ENCODE data around the gene NDUFA3. TPM values are rescaled to one million over a fixed set of nuclear protein-coding genes. Genes with fewer than 3 reads are reported as not detected.

The NDUFA3 gene
- total and polyA plus RNA-seq, 8 donors, result 27.7 to 166 (median 50.5) TPM

DNA sequence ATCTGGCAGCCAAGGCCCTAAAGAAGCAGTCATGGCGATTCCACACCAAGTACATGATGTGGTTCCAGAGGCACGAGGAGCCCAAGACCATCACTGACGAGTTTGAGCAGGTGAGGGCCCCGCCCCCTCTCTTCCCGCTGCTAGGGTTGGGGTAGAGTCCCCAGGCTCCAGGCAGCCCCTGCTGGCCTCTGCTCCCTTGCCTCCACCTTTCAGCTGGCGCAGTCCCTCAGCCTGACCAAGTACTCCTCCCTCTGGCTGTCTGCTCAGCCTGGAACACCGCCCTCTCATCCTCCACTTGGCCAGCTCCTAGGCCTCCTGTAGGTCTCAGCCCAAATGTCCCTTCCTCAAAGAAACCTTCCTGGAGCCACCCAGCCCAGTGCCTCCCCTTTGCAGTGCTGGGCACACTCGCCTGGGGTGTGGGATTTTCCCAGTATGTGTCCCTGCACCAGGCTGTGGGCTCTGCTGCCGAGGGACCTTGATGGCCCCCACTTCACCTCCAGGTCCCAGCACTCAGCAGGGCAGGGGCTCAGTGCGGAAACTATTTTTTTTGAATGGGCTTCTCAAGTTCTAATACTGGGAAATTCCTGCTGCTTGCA is 51.2 kb downstream of the NDUFA3 start:
- Histone ChIP-seq H3K9me3 (no peaks in the 10 kb centered on the region), H3K27me3 (no peaks in the 10 kb centered on the region), H3K4me3 (no peak overlapping the region), H3K27ac (no peak overlapping the region), H3K4me1 (peaks cover 0 to 4% (median 4%) of the 10 kb centered on the region in 3 donors), H3K36me3 (peaks cover 8 to 71% (median 38%) of the 10 kb centered on the region in 3 donors)
- ATAC-seq (peak in 1 of 4 donors; percentile 11), DNase-seq (peak in 1 of 6 donors; percentile 47), FAIRE-seq (no peak)
- TF ChIP-seq, protein P1, sequence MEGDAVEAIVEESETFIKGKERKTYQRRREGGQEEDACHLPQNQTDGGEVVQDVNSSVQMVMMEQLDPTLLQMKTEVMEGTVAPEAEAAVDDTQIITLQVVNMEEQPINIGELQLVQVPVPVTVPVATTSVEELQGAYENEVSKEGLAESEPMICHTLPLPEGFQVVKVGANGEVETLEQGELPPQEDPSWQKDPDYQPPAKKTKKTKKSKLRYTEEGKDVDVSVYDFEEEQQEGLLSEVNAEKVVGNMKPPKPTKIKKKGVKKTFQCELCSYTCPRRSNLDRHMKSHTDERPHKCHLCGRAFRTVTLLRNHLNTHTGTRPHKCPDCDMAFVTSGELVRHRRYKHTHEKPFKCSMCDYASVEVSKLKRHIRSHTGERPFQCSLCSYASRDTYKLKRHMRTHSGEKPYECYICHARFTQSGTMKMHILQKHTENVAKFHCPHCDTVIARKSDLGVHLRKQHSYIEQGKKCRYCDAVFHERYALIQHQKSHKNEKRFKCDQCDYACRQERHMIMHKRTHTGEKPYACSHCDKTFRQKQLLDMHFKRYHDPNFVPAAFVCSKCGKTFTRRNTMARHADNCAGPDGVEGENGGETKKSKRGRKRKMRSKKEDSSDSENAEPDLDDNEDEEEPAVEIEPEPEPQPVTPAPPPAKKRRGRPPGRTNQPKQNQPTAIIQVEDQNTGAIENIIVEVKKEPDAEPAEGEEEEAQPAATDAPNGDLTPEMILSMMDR (IDR thresholded peaks at IDR 0.05), result no peak
- WGBS, 2 donors, result 87 to 89% methylated on average over 10 of the region's 10 CpGs
- intact Hi-C loops (cut with DNase I), result no loop called here

- Histone ChIP-seq H3K9me3 (no peaks in the 10 kb centered on the region), H3K27me3 (no peaks in the 10 kb centered on the region), H3K27ac (no peak overlapping the region), H3K4me1 (peaks cover 0 to 4% (median 4%) of the 10 kb centered on the region in 3 donors), H3K4me3 (no peak overlapping the region), H3K36me3 (peaks cover 8 to 68% (median 29%) of the 10 kb centered on the region in 3 donors)
- no peak for ATAC-seq
- intact Hi-C loops (cut with DNase I), result no loop called here
- TF ChIP-seq, protein P1 (IDR thresholded peaks at IDR 0.05), result no peak
- 77 to 81% methylated on average over 18 of the region's 18 CpGs for WGBS, 2 donors
- no peak for DNase-seq
- no peak for FAIRE-seq
These were observed 52.1 kb downstream of the NDUFA3 start for GRCh38 chr19:54154603-54155345.

DNA sequence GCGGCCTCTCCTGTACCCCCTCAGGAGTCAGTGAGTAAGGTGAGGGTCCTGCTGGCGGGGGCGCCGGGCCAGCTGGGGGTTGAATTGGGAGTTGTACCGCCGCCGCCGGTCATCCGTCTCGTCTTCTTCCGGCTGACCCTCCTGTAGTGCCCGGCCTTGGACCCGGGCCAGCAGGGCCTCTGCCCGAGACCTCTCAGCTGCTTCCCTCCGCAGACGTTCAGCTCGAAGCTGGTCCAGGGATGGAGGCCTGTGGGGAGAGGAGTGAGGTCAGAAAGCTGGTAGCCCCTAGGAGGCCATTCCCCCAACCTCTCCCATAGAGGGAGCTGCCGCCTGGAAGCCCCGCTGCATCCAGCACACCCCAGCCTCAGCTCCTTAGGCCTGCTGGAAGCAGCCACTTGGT is 53.0 kb downstream of the NDUFA3 start:
- TF ChIP-seq, protein P1 (IDR thresholded peaks at IDR 0.05), result no peak
- peaks cover 3 to 10% (median 9%) of the 10 kb centered on the region in 3 donors for H3K4me1 ChIP-seq
- DNase-seq, result peak in 1 of 6 donors; percentile 57
- no peaks in the 10 kb centered on the region for H3K27me3 ChIP-seq
- intact Hi-C loops (cut with DNase I), result no loop called here
- no peak for ATAC-seq
- 71 to 75% methylated on average over 19 of the region's 19 CpGs for WGBS, 2 donors
- H3K4me3 ChIP-seq, result no peak overlapping the region
- no peak for FAIRE-seq
- no peak overlapping the region for H3K27ac ChIP-seq
- H3K9me3 ChIP-seq, result no peaks in the 10 kb centered on the region
- H3K36me3 ChIP-seq, result peaks cover 8 to 68% (median 28%) of the 10 kb centered on the region in 3 donors

- Histone ChIP-seq H3K27ac (no peak overlapping the region), H3K27me3 (no peaks in the 10 kb centered on the region), H3K4me3 (no peak overlapping the region), H3K9me3 (no peaks in the 10 kb centered on the region), H3K36me3 (peaks cover 8 to 62% (median 28%) of the 10 kb centered on the region in 3 donors), H3K4me1 (peaks cover 4 to 15% (median 14%) of the 10 kb centered on the region in 3 donors)
- no peak for FAIRE-seq
- no peak for DNase-seq
- TF ChIP-seq, protein P1 (IDR thresholded peaks at IDR 0.05), result no peak
- 75 to 79% methylated on average over 11 of the region's 11 CpGs for WGBS, 2 donors
- intact Hi-C loops (cut with DNase I), result no loop called here
- no peak for ATAC-seq
These were observed 53.8 kb downstream of the NDUFA3 start for GRCh38 chr19:54156490-54156889.

DNA sequence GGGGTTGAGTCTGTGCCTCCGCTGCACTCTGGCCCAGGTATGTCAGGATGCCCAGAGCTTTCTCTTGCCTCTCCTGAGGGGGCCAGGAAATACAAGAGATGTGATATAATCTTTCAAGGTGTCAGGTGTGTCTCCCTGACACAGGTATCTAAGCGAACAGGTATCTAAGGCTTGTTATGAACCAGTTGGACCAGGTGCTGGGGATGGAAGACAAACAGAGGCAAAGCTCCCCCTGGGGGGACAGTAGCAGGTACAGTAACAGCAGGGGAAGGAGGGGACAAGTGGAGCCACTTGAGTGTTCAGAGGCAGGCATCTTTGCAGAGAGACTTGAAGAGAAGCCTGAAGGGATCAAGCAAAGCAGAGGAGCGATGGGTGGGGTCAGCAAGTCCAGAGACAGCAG is 54.3 kb downstream of the NDUFA3 start:
- WGBS, 2 donors, result 82 to 83% methylated on average over 3 of the region's 3 CpGs
- TF ChIP-seq, protein P1 (IDR thresholded peaks at IDR 0.05), result no peak
- FAIRE-seq (no peak), ATAC-seq (no peak), DNase-seq (no peak)
- Histone ChIP-seq H3K9me3 (no peaks in the 10 kb centered on the region), H3K27ac (no peak overlapping the region), H3K4me3 (no peak overlapping the region), H3K27me3 (no peaks in the 10 kb centered on the region), H3K36me3 (peaks cover 8 to 57% (median 23%) of the 10 kb centered on the region in 3 donors), H3K4me1 (peaks cover 4 to 15% (median 14%) of the 10 kb centered on the region in 3 donors)
- intact Hi-C loops (cut with DNase I), result no loop called here

Data from pancreas (tissue), 10 donors.